ENCODE data around the gene PCK2.
A peak's percentile ranks its signal among the peaks of the same experiment; 100 is the strongest.

PCK2 gene

GRCh38 chr14:24139272-24139934 is 45.3 kb downstream of the PCK2 start:
- no peak for DNase-seq

GRCh38 chr14:24141097-24141880 is 47.2 kb downstream of the PCK2 start, which contains the start of gene EMC9:
TSS of gene EMC9 (minus strand) at chr14:24141591. CDS start at chr14:24141304, 287 bp downstream.
- DNase-seq: peak; percentile 100

GRCh38 chr14:24143511-24143910 is 49.4 kb downstream of the PCK2 start:
- no peak for DNase-seq

GRCh38 chr14:24144451-24144850 is 50.3 kb downstream of the PCK2 start:
- no peak for DNase-seq

GRCh38 chr14:24145219-24145618 is 51.1 kb downstream of the PCK2 start:
- DNase-seq: no peak

GRCh38 chr14:24145690-24146452 is 51.8 kb downstream of the PCK2 start:
- no peak for DNase-seq

- DNase-seq: peak; percentile 78 to 83
Measured at GRCh38 chr14:24146453-24146977, 52.4 kb downstream of the PCK2 start, which contains the start of gene PSME2. TSS of gene PSME2 (minus strand) at chr14:24146610. CDS start at chr14:24146581, 29 bp downstream.

- peak; percentile 98 for DNase-seq
Measured at GRCh38 chr14:24146978-24147760, 53.1 kb downstream of the PCK2 start, which contains the start of gene RNF31. TSS of gene RNF31 (plus strand) at chr14:24147498. CDS start at chr14:24147699, 201 bp downstream.

GRCh38 chr14:24147761-24148428 is 53.8 kb downstream of the PCK2 start:
- no peak for DNase-seq

- no peak for DNase-seq
Measured at GRCh38 chr14:24149302-24149969, 55.3 kb downstream of the PCK2 start.

GRCh38 chr14:24150061-24150460 is 56.0 kb downstream of the PCK2 start:
- DNase-seq: no peak

GRCh38 chr14:24150567-24150966 is 56.5 kb downstream of the PCK2 start:
- no peak for DNase-seq

- DNase-seq: no peak
Measured at GRCh38 chr14:24150993-24151392, 56.9 kb downstream of the PCK2 start.

- DNase-seq: no peak
Measured at GRCh38 chr14:24151404-24152080, 57.4 kb downstream of the PCK2 start.

Data from activated CD4-positive, alpha-beta T cell treated with anti-CD3 and anti-CD28 coated beads for 4 hours (primary cell).